Measurements from ENCODE around the gene CLCNKB. TPM values are rescaled to one million over a fixed set of nuclear protein-coding genes. Genes with fewer than 3 reads are reported as not detected.
A peak's percentile ranks its signal among the peaks of the same experiment; 100 is the strongest.

CLCNKB gene
- total RNA-seq, 1 donor from 2014 or later, result 0.59 TPM

DNA sequence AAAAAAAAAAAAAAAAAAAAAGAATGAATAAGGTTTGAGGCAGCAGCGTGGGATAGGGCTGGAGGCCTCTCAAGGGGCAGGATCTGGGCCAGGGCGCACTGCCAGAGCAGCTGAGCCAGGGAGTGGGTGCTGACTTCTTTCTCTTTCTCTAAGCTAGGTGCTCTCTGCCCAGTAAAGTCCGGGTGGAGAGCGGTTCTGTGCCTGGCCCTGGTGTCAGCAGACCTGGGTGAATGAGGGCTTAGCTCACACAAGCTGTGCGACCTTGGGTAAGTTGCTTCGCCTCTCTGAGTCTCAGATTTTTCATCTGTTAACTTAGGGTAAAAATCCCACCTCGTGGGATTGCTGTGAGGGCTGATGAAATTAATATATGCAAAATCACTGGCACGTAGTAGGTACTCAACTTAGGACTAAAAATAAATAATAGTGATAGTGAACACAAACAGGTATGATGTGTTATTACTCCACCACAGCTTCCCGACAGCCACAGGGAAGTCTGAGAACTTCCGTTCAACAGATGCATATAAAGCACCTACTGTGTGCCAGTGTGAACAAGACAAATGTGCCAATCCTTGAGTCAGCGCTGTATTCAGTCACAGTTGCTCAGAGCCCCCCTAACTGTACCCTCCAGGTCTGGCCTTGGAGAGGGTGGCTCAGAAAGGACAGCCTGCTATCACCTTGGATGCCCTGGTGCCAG is 31.9 kb downstream of the CLCNKB start:
- TF ChIP-seq, protein P1, sequence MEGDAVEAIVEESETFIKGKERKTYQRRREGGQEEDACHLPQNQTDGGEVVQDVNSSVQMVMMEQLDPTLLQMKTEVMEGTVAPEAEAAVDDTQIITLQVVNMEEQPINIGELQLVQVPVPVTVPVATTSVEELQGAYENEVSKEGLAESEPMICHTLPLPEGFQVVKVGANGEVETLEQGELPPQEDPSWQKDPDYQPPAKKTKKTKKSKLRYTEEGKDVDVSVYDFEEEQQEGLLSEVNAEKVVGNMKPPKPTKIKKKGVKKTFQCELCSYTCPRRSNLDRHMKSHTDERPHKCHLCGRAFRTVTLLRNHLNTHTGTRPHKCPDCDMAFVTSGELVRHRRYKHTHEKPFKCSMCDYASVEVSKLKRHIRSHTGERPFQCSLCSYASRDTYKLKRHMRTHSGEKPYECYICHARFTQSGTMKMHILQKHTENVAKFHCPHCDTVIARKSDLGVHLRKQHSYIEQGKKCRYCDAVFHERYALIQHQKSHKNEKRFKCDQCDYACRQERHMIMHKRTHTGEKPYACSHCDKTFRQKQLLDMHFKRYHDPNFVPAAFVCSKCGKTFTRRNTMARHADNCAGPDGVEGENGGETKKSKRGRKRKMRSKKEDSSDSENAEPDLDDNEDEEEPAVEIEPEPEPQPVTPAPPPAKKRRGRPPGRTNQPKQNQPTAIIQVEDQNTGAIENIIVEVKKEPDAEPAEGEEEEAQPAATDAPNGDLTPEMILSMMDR (IDR thresholded peaks at IDR 0.05; ENCODE audit: unreplicated experiment), result no peak
- H3K4me3 Mint-ChIP-seq (ENCODE audit: unreplicated experiment), result no peak overlapping the region
- no peak for DNase-seq (ENCODE audit: low spot score)
- no peak overlapping the region for H3K27ac Mint-ChIP-seq (ENCODE audit: unreplicated experiment)
- no peaks in the 10 kb centered on the region for H3K9me3 Mint-ChIP-seq (ENCODE audit: unreplicated experiment)
- H3K36me3 Mint-ChIP-seq (ENCODE audit: low read depth, unreplicated experiment), result peaks cover 8% of the 10 kb centered on the region
- H3K4me1 Mint-ChIP-seq (ENCODE audit: unreplicated experiment), result peaks cover 16% of the 10 kb centered on the region
- peaks cover 15% of the 10 kb centered on the region for H3K27me3 Mint-ChIP-seq (ENCODE audit: unreplicated experiment)

GRCh38 chr1:16076031-16076864 is 32.7 kb downstream of the CLCNKB start:
- DNase-seq (ENCODE audit: low spot score), result no peak

DNA sequence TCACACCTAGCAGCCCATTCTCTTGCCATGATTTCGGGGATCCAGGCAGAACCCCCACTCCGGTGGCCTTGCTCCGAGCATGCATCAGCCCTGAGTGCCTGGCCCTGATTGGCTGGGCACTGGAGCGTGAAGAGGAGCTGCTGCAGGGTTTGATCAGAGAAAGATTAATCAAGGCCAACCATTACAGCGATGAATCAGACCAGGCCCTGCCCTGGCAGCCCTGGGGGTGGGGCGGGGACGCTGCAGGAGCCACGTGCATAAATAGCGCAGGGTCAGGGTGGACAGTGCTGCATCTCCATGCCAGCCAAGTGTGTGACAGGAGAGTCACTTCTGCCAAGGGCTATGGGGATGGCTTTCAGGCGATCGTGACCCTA is 33.3 kb downstream of the CLCNKB start:
- no peak for DNase-seq (ENCODE audit: low spot score)
- peaks cover 8% of the 10 kb centered on the region for H3K36me3 Mint-ChIP-seq (ENCODE audit: low read depth, unreplicated experiment)
- H3K27me3 Mint-ChIP-seq (ENCODE audit: unreplicated experiment), result peaks cover 13% of the 10 kb centered on the region
- H3K9me3 Mint-ChIP-seq (ENCODE audit: unreplicated experiment), result no peaks in the 10 kb centered on the region
- no peak overlapping the region for H3K4me3 Mint-ChIP-seq (ENCODE audit: unreplicated experiment)
- peaks cover 16% of the 10 kb centered on the region for H3K4me1 Mint-ChIP-seq (ENCODE audit: unreplicated experiment)
- TF ChIP-seq, protein P1 (IDR thresholded peaks at IDR 0.05; ENCODE audit: unreplicated experiment), result no peak
- no peak overlapping the region for H3K27ac Mint-ChIP-seq (ENCODE audit: unreplicated experiment)

More at GRCh38 chr1:16076031-16076864, 32.7 kb downstream of the CLCNKB start:
- Mint-ChIP-seq H3K9me3 (ENCODE audit: unreplicated experiment) (no peaks in the 10 kb centered on the region), H3K4me3 (ENCODE audit: unreplicated experiment) (no peak overlapping the region), H3K4me1 (ENCODE audit: unreplicated experiment) (peaks cover 16% of the 10 kb centered on the region), H3K27me3 (ENCODE audit: unreplicated experiment) (peaks cover 15% of the 10 kb centered on the region), H3K27ac (ENCODE audit: unreplicated experiment) (no peak overlapping the region), H3K36me3 (ENCODE audit: low read depth, unreplicated experiment) (peaks cover 8% of the 10 kb centered on the region)
- TF ChIP-seq, protein P1 (IDR thresholded peaks at IDR 0.05; ENCODE audit: unreplicated experiment), result no peak

GRCh38 chr1:16077406-16078245 is 34.0 kb downstream of the CLCNKB start:
- TF ChIP-seq, protein P1 (IDR thresholded peaks at IDR 0.05; ENCODE audit: unreplicated experiment), result no peak
- peaks cover 10% of the 10 kb centered on the region for H3K27me3 Mint-ChIP-seq (ENCODE audit: unreplicated experiment)
- no peak overlapping the region for H3K4me3 Mint-ChIP-seq (ENCODE audit: unreplicated experiment)
- no peak for DNase-seq (ENCODE audit: low spot score)
- peaks cover 16% of the 10 kb centered on the region for H3K4me1 Mint-ChIP-seq (ENCODE audit: unreplicated experiment)
- no peaks in the 10 kb centered on the region for H3K9me3 Mint-ChIP-seq (ENCODE audit: unreplicated experiment)
- peak overlapping the region; percentile 75 for H3K27ac Mint-ChIP-seq (ENCODE audit: unreplicated experiment)
- H3K36me3 Mint-ChIP-seq (ENCODE audit: low read depth, unreplicated experiment), result peaks cover 8% of the 10 kb centered on the region

Measured in endothelial cell (in vitro differentiated cells).